Liver (tissue), 9 donors: ENCODE data around the gene MBP. TPM values are rescaled to one million over a fixed set of nuclear protein-coding genes. Genes with fewer than 3 reads are reported as not detected.

Experiments used
- DNase-seq: peaks from one replicate; pipeline ENCODE4 v3.0.0-alpha.2; 2017; ENCODE audit warnings: low spot score
- H3K27ac ChIP-seq, 2 donors: one replicate each; pipeline ENCODE4 v1.7.0; 2013; ENCODE audit warnings: inconsistent platforms in 2 of 2, low read length in 2 of 2, control low read depth in 1 of 2, low read depth in 1 of 2, mild to moderate bottlenecking in 1 of 2
- H3K27me3 ChIP-seq, 4 donors: one replicate each; pipeline versions ENCODE4 v1.6.1 to v1.7.0; 2013; ENCODE audit warnings: low read length in 3 of 4, inconsistent platforms in 1 of 4, mild to moderate bottlenecking in 1 of 4, moderate library complexity in 1 of 4; ENCODE audit not compliant: control insufficient read depth in 4 of 4, insufficient read depth in 4 of 4
- H3K36me3 ChIP-seq, 4 donors: one replicate each; pipeline versions ENCODE4 v1.6.1 to v1.7.0; 2013; ENCODE audit warnings: low read length in 3 of 4, mild to moderate bottlenecking in 3 of 4, low read depth in 1 of 4, moderate library complexity in 1 of 4; ENCODE audit not compliant: control insufficient read depth in 4 of 4, insufficient read depth in 3 of 4
- H3K4me1 ChIP-seq, 4 donors: one replicate each; pipeline versions ENCODE4 v1.6.1 to v1.7.0; 2013; ENCODE audit warnings: low read length in 3 of 4, mild to moderate bottlenecking in 3 of 4, moderate library complexity in 1 of 4; ENCODE audit not compliant: control insufficient read depth in 4 of 4, insufficient read depth in 4 of 4
- H3K4me3 ChIP-seq, 3 donors: one replicate each; pipeline versions ENCODE4 v1.6.1 to v1.7.0; 2013; ENCODE audit warnings: low read length in 3 of 3, control low read depth in 1 of 3, low read depth in 1 of 3, mild to moderate bottlenecking in 1 of 3
- H3K9ac ChIP-seq, 2 donors: one replicate each; pipeline ENCODE4 v1.7.0; 2013; ENCODE audit warnings: low read length in 2 of 2, mild to moderate bottlenecking in 2 of 2, moderate library complexity in 2 of 2, control low read depth in 1 of 2, low read depth in 1 of 2
- H3K9me3 ChIP-seq, 4 donors: one replicate each; pipeline versions ENCODE4 v1.6.1 to v1.7.0; 2013; ENCODE audit warnings: low read length in 3 of 4; ENCODE audit not compliant: control insufficient read depth in 4 of 4
- ATF3 ChIP-seq: IDR thresholded peaks from 2 replicates; pipeline ENCODE4 v1.6.1; 2016; ENCODE audit warnings: antibody characterized with exemption
- CTCF ChIP-seq: fragments of 150-350 bp; IDR thresholded peaks from 2 replicates; pipeline ENCODE4 v1.5.1; 2017; ENCODE audit warnings: improper control_type of control experiment, low read depth, low read length; ENCODE audit not compliant: missing input control
- EGR1 ChIP-seq, 2 donors: IDR thresholded peaks; 2 replicates each; pipeline ENCODE4 v1.6.1; 2016 to 2018; ENCODE audit warnings: antibody characterized with exemption in 2 of 2, low read depth in 2 of 2
- FOXA1 ChIP-seq: IDR thresholded peaks from 2 replicates; pipeline ENCODE4 v1.6.1; 2016; ENCODE audit warnings: antibody characterized with exemption
- FOXA2 ChIP-seq: IDR thresholded peaks from 2 replicates; pipeline ENCODE4 v1.6.1; 2016; ENCODE audit warnings: antibody characterized with exemption
- GABPA ChIP-seq, 2 donors: IDR thresholded peaks in 1 of 2; conservative IDR thresholded peaks in 1 of 2; 2 replicates each; pipeline ENCODE4 v1.6.1; 2016; ENCODE audit warnings: antibody characterized with exemption in 2 of 2, mild to moderate bottlenecking in 1 of 2, moderate library complexity in 1 of 2
- HNF4A ChIP-seq, 2 donors: conservative IDR thresholded peaks; 2 replicates each; pipeline ENCODE4 v1.6.1; 2016; ENCODE audit warnings: antibody characterized with exemption in 2 of 2, mild to moderate bottlenecking in 2 of 2
- HNF4G ChIP-seq: IDR thresholded peaks from 2 replicates; pipeline ENCODE4 v1.6.1; 2016; ENCODE audit warnings: antibody characterized with exemption
- JUND ChIP-seq, 2 donors: IDR thresholded peaks; 2 replicates each; pipeline ENCODE4 v1.6.1; 2016; ENCODE audit warnings: antibody characterized with exemption in 2 of 2
- MAX ChIP-seq: IDR thresholded peaks from 2 replicates; pipeline ENCODE4 v1.6.1; 2016; ENCODE audit warnings: antibody characterized with exemption
- NR2F2 ChIP-seq: IDR thresholded peaks from 2 replicates; pipeline ENCODE4 v1.6.1; 2016; ENCODE audit warnings: antibody characterized with exemption
- RAD21 ChIP-seq, 2 donors: IDR thresholded peaks; 2 replicates each; pipeline ENCODE4 v1.6.1; 2016; ENCODE audit warnings: antibody characterized with exemption in 2 of 2, mild to moderate bottlenecking in 2 of 2
- REST ChIP-seq: IDR thresholded peaks from 2 replicates; pipeline ENCODE4 v1.6.1; 2016; ENCODE audit warnings: antibody characterized with exemption, mild to moderate bottlenecking
- RXRA ChIP-seq, 2 donors: IDR thresholded peaks; 2 replicates each; pipeline ENCODE4 v1.6.1; 2017 to 2018; ENCODE audit warnings: antibody characterized with exemption in 2 of 2, mild to moderate bottlenecking in 1 of 2
- SP1 ChIP-seq: IDR thresholded peaks from 2 replicates; pipeline ENCODE4 v1.6.1; 2018; ENCODE audit warnings: antibody characterized with exemption, mild to moderate bottlenecking
- TAF1 ChIP-seq: conservative IDR thresholded peaks from 2 replicates; pipeline ENCODE4 v1.6.1; 2016; ENCODE audit warnings: antibody characterized with exemption, mild to moderate bottlenecking
- YY1 ChIP-seq: IDR thresholded peaks from 2 replicates; pipeline ENCODE4 v1.6.1; 2016; ENCODE audit warnings: antibody characterized with exemption, mild to moderate bottlenecking
- ZBTB33 ChIP-seq: IDR thresholded peaks from 2 replicates; pipeline ENCODE4 v1.6.1; 2016; ENCODE audit warnings: antibody characterized with exemption
- WGBS: extraction: QIAGEN DNeasy Blood & Tissue Kit; methylation state at CpG from one replicate; pipeline ENCODE4 v1.1.7; 2013; 5-methylcytosine and 5-hydroxymethylcytosine counted together
- polyA plus RNA-seq, 2 donors: library from polyadenylated mRNA; stranded (reverse) in 1 of 2; unstranded in 1 of 2; fragments of 200-250 nt in 1 of 2; fragments of >200 nt in 1 of 2; fragmentation: Nextera tagmentation in 1 of 2; extraction: Ambion mirVana in 1 of 2; gene quantifications; one replicate each; pipeline versions ENCODE4 v1.2.1 to v1.2.3, GENCODE V29; 2013 to 2015
- total RNA-seq, 2 donors: library from RNA; depleted of rRNA; stranded (reverse); fragments of >200 nt; gene quantifications; one replicate each; pipeline ENCODE4 v1.2.3, GENCODE V29; 2014
- donor health status: healthy.
- donor health status: healthy.
- donor health status: healthy.
- donor health status: healthy.
- donor health status: healthy.

Gene MBP
- total and polyA plus RNA-seq, 4 donors: 9.7 to 23.3 (median 17.7) TPM

GRCh38 chr18:77127769-77128671 is 4.6 kb downstream of the MBP start:
- Histone ChIP-seq H3K4me3 (peak overlapping the region in 1 of 3 donors; percentile 7), H3K9me3 (no peaks in the 10 kb centered on the region), H3K36me3 (no peaks in the 10 kb centered on the region), H3K27ac (peak overlapping the region; percentile 79 to 96), H3K4me1 (peaks cover 5 to 34% (median 19%) of the 10 kb centered on the region in 4 donors), H3K9ac (peak overlapping the region in 1 of 2 donors; percentile 55), H3K27me3 (no peaks in the 10 kb centered on the region)
- no peak for DNase-seq
- WGBS: 24% methylated on average over 11 of the region's 11 CpGs
- TF ChIP-seq FOXA1 (no peak), ZBTB33 (peak; percentile 71), ATF3 (peak; percentile 47), TAF1 (no peak), CTCF (no peak), YY1 (peak; percentile 91), SP1 (peak; percentile 75), HNF4A (conservative IDR thresholded peaks at IDR 0.05) (peak; percentile 60 to 79), HNF4G (peak; percentile 38), JUND (IDR thresholded peaks at IDR 0.05) (peak; percentile 62 to 74), GABPA (IDR thresholded peaks at IDR 0.05 in 1 of 2, conservative IDR thresholded peaks at IDR 0.05 in 1 of 2) (no peak), REST (peak; percentile 71), RXRA (IDR thresholded peaks at IDR 0.05) (peak; percentile 74 to 91), MAX (peak; percentile 93), EGR1 (IDR thresholded peaks at IDR 0.05; ENCODE audit: low read depth in 2 of 2) (peak in 1 of 2 donors; percentile 27), NR2F2 (peak; percentile 19), FOXA2 (peak; percentile 5), RAD21 (IDR thresholded peaks at IDR 0.05) (peak; percentile 31 to 45)
